Body of pancreas (tissue), 4 donors: Measurements from ENCODE around the gene C1QTNF1.

Experiments
- CTCF ChIP-seq, 7 experiments: fragments of 450-650 bp in 4 of 7; fragments of 200-600 bp in 3 of 7; sonication (generic) in 3 of 7; IDR thresholded peaks; one replicate each; pipeline ENCODE4 v1.5.1; 2016 to 2019; ENCODE audit warnings: antibody characterized with exemption in 7 of 7
- POLR2A ChIP-seq, 3 donors: fragments of 450-650 bp; IDR thresholded peaks; one replicate each; pipeline ENCODE4 v1.6.1; 2016; ENCODE audit warnings: antibody characterized with exemption in 3 of 3, mild to moderate bottlenecking in 2 of 3

DNA sequence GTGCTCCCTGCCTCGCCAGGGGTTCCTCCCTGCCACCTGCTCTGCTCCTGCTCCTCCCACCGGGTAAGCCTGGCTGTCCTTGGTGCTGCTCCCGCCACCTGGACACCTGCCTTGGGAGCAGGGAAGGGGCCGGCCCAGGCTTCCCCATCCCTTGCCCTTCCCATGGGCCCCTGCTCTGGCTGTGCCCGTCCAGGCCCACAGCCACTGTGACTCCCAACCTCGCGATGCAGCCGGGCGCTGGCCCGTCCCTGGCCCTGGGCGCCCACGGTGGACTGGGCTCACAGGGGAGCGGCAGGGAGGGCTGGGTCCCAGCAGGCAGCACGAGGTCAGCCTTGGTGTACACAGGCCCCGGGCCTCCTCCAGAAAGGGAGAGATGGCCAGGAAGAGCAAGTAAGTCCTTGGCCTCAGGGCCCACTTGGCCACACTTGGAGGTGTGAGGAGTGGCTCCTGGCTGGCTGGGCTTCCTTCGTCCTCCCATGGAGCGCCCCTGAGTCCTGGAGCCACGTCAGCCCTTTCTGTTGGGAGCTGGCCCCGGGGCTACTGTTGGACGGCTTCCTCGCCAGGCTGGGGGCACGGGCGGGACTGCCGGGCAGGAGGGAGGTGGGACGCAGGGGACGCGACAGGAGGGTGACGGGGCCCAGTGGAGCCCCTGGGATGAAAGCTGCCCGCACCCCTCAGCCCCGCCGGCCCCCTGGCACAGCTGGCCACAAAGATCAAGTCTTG is 65.9 kb downstream of the C1QTNF1 start:
- TF ChIP-seq CTCF (IDR thresholded peaks at IDR 0.05): no peak
- no peak for TF ChIP-seq POLR2A (IDR thresholded peaks at IDR 0.05)
